ENCODE results near the gene PARS2.

- TF ChIP-seq GATA3 (IDR thresholded peaks at IDR 0.05; ENCODE audit: low read depth, low read length) (no peak), GATA2 (IDR thresholded peaks at IDR 0.05; ENCODE audit: low read depth, low read length) (no peak)
These were observed 10.3 kb downstream of the PARS2 start for GRCh38 chr1:54754045-54754444.

All from SH-SY5Y (cell line).